Measurements from ENCODE around the gene KCNE2.
"Not testable (repeated sequence)": the region's sequence is repeated elsewhere in the genome, so short reads cannot be mapped to it uniquely, and the experiment has no call there.

The KCNE2 gene

DNA sequence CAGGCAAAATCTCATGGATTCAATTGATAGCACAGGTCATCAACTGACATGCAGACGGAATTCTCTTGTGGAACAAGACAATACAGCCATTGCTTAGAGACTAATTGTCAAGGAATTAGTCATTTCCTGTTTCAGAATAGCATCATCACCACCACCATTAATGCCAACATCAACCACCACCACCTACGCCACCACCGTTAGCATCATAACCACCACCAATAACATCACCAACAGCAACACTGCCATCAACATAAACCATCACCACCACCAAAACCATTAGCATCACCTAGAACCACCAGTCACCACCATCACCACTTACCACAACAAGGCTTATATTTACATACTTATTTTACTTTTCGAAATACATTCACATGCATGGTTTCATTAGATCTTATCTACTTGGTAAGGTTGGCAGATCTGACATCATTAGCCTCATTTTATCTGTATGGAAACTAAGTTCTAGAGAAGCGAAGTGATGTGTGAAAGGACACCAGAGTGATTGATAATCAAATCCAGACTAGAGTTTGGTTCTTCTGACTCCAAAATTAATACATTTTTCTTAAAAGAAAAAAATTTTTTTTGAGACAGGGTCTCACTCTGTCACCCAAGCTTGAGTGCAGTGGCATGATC lies 53.8 kb downstream of the KCNE2 start:
- not testable (repeated sequence) for DNase-seq
